Rectal smooth muscle tissue (tissue), 1 donor: ENCODE results near the gene ZDHHC17.
"Not testable (repeated sequence)": the region's sequence is repeated elsewhere in the genome, so short reads cannot be mapped to it uniquely, and the experiment has no call there.

ENCODE experiments used
- H3K27ac ChIP-seq: one replicate; pipeline ENCODE4 v1.7.0; 2013; ENCODE audit warnings: low read depth, low read length, inconsistent platforms
- H3K27me3 ChIP-seq: one replicate; pipeline ENCODE4 v1.7.0; 2013; ENCODE audit warnings: low read length; ENCODE audit not compliant: control insufficient read depth, insufficient read depth
- H3K36me3 ChIP-seq: one replicate; pipeline ENCODE4 v1.7.0; 2013; ENCODE audit warnings: low read length; ENCODE audit not compliant: control insufficient read depth, insufficient read depth
- H3K4me1 ChIP-seq: one replicate; pipeline ENCODE4 v1.7.0; 2013; ENCODE audit warnings: low read length; ENCODE audit not compliant: control insufficient read depth, insufficient read depth
- H3K4me3 ChIP-seq: one replicate; pipeline ENCODE4 v1.7.0; 2013; ENCODE audit warnings: low read length
- H3K9ac ChIP-seq: one replicate; pipeline ENCODE4 v1.7.0; 2013; ENCODE audit warnings: low read length

The ZDHHC17 gene, protein sequence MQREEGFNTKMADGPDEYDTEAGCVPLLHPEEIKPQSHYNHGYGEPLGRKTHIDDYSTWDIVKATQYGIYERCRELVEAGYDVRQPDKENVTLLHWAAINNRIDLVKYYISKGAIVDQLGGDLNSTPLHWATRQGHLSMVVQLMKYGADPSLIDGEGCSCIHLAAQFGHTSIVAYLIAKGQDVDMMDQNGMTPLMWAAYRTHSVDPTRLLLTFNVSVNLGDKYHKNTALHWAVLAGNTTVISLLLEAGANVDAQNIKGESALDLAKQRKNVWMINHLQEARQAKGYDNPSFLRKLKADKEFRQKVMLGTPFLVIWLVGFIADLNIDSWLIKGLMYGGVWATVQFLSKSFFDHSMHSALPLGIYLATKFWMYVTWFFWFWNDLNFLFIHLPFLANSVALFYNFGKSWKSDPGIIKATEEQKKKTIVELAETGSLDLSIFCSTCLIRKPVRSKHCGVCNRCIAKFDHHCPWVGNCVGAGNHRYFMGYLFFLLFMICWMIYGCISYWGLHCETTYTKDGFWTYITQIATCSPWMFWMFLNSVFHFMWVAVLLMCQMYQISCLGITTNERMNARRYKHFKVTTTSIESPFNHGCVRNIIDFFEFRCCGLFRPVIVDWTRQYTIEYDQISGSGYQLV

DNA sequence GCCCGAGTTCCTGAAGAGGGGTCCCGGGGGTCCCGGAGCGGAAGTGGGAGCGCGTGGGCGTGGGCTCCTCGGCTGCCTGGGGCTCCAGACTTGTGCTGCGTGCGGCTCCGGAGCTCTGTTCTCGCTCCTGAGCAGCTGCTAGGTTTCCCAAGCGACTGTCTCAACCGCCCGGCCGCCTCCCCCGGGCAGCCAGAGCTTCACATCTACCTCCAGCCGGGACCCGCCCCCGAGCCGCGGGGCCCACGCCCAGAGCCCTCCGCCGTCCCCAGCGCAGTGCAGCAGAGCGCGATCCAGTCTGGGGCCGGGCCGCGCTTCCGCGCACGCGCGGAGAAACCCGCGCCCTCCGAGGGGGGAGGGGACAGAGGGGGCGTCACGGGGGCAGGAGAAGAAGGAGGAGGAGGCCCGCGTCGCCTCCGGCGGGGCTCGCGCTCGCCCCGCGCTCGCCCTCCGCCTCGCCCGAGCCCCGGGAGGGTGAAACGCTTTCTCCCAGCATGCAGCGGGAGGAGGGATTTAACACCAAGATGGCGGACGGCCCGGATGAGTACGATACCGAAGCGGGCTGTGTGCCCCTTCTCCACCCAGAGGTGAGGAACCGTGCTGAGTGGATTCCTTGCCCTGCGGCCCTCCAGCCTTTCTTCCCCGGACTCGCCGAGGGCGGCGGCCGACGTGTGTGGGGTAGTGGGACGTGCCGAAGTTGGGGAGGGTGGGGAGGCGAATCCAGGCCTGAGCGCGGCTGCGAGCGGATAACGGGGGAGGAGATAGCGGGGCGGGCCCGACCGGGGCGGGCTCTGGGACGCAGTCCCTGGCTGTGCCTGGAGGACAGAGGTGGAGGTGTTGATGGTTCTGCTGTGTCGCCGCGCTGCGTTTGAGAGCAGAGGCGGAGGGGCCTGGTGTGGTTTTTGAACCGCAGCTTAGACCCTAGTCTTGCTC lies at the start of gene ZDHHC17:
TSS of gene ZDHHC17 (plus strand) at position 370 of the 930 bp plus-strand sequence. CDS start at position 492, 122 bp downstream.
- H3K4me3 ChIP-seq, result peak within 1 kb of the TSS; percentile 99
- peaks cover 5% of the 10 kb centered on the region for H3K4me1 ChIP-seq
- no peaks in the 10 kb centered on the region for H3K36me3 ChIP-seq
- no peaks in the 10 kb centered on the region for H3K27me3 ChIP-seq
- peak within 1 kb of the TSS; percentile 87 for H3K9ac ChIP-seq
- H3K27ac ChIP-seq, result peak within 1 kb of the TSS; percentile 100

DNA sequence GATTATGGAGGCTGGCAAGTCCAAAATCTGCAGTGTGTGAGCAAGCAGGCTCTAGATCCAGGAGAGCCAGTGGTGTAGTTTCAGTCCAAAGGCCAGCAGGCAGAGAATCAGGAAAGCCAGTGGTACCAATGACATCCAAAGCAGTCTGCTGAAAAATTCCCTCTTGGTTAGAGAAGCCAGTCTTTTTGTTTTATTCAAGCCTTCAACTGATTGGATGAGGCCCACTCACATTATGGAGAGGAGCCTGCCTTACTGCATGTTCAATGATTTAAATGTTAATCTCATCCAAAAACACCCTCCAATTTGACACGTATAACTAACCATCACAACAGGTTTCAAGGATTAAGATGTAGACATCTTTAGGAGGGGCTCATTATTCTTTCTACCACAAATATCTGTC lies 49.5 kb upstream of the ZDHHC17 start:
- H3K36me3 ChIP-seq, result no peaks in the 10 kb centered on the region
- H3K4me1 ChIP-seq, result no peaks in the 10 kb centered on the region
- no peak overlapping the region for H3K4me3 ChIP-seq
- H3K27me3 ChIP-seq, result no peaks in the 10 kb centered on the region
- no peak overlapping the region for H3K9ac ChIP-seq
- no peak overlapping the region for H3K27ac ChIP-seq

DNA sequence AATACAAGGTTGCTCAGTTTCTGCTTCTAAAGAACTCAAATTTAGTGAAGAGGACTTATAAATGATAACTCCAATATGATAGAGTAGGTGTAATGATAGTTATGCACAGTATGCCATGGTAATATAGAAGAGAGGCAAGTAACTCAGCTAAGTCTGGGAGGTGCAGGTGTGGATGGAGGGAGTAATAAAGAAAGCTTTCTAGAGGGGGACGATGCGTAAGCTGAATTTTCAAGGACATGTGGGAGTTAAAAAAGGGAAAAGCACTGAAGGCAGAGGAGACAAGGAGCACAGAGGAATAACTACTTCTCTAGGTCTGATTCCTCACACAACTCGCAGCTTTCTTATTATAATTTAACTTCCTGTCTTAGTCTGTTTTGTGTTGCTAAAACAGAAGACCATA lies 49.1 kb upstream of the ZDHHC17 start:
- H3K4me1 ChIP-seq, result no peaks in the 10 kb centered on the region
- no peak overlapping the region for H3K4me3 ChIP-seq
- no peaks in the 10 kb centered on the region for H3K27me3 ChIP-seq
- no peak overlapping the region for H3K27ac ChIP-seq
- no peak overlapping the region for H3K9ac ChIP-seq
- H3K36me3 ChIP-seq, result no peaks in the 10 kb centered on the region

DNA sequence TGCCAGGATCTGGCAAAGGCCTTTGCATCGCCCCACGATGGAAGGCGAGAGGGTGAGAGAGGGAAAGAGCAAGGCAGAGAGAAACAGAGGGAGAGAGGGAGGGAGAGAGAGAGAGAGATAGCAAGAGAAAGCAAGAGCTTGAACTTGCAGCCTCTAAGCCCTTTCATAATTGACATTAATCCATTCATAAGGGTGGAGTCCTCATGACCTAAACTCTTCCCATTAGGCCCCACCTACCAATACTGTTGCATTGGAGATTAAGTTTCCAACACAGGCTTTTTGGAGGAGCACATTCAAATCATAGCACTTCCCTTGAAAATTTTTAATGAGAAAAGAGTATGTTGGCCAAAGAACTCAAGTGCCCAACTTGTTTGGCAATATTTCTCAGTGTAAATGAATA lies 48.6 kb upstream of the ZDHHC17 start:
- no peaks in the 10 kb centered on the region for H3K4me1 ChIP-seq
- H3K27ac ChIP-seq, result no peak overlapping the region
- H3K9ac ChIP-seq, result no peak overlapping the region
- no peak overlapping the region for H3K4me3 ChIP-seq
- no peaks in the 10 kb centered on the region for H3K36me3 ChIP-seq
- no peaks in the 10 kb centered on the region for H3K27me3 ChIP-seq

DNA sequence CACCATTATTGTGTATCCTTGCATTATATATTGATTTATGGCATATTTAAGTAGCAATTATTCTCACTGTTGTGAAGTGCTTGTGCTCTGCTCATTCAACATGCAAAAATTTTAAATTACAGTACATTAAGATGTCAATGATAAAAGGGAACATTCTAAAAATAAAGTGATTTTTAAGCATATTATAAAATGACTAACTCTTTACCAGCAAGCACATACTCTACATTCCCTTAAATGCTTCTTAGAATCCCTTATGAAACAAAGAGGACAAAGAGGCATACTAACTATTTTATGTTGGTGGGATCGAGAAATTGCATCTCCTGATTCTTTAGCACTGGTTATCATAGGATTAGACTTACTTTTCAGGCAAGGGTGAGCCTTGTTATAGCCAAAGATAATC lies 46.6 kb upstream of the ZDHHC17 start:
- no peak overlapping the region for H3K9ac ChIP-seq
- no peak overlapping the region for H3K4me3 ChIP-seq
- no peaks in the 10 kb centered on the region for H3K27me3 ChIP-seq
- H3K36me3 ChIP-seq, result no peaks in the 10 kb centered on the region
- no peak overlapping the region for H3K27ac ChIP-seq
- H3K4me1 ChIP-seq, result no peaks in the 10 kb centered on the region

DNA sequence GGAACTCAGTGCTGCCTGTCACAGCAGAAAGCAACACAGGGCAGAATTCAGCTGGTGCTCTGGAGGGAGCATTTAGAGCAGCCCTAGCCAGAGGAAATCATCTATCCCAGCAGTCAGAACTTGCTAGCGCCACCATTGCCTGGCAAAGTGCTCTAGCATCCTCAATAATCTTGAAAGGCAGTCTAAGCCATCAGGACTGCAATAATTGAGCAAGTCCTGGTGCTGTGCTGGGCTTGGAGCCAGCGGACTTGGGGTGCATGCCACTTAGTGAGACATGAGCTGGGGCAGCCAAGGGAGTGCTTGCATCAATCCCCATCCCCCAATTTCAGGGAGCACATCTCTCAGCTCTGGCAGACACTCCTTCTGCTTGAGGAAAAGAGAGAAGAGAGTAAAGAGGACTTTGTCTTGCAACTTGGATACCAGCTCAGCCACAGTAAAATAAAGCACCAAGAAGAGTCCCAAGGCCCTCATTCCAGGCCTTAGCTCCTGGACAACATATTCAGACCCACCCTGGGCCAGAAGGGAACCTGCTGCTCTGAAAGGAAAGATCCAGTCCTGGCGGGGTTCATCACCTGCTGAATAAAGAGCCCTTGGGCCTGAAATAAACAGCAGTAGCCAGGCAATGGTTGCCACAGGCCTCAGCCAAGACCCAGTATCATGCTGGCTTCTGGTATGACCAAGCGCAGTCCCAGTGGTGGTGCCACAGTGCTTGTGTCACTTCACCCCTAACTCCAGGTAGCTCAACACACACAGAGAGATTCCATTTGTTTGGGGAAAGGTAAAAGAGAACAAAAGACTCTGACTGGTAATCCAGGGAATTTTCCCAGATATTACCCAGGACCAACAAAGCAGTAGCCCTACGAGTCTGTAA lies 44.5 kb upstream of the ZDHHC17 start:
- H3K4me3 ChIP-seq, result no peak overlapping the region
- no peaks in the 10 kb centered on the region for H3K4me1 ChIP-seq
- no peak overlapping the region for H3K27ac ChIP-seq

DNA sequence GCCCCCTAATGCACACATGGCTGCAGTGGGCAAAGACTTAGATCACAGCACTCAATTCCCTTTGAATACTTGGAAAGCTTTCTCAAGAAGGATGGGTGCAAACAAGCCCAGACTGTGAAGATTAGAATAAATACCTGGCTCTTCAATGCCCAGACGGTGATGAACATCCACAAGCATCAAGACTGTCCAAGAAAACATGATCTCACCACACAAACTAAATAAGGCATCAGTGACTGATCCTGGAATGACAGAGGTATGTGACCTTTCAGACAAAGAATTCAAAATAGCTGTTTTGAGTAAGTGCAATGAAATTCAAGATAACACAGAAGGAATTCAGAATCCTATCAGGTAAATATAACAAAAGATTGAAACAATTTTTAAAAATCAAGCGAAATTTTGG lies 43.8 kb upstream of the ZDHHC17 start:
- Histone ChIP-seq H3K4me1 (no peaks in the 10 kb centered on the region), H3K27ac (no peak overlapping the region), H3K9ac (no peak overlapping the region), H3K36me3 (no peaks in the 10 kb centered on the region), H3K27me3 (no peaks in the 10 kb centered on the region), H3K4me3 (no peak overlapping the region)

More for the DNA sequence above, 44.5 kb upstream of the ZDHHC17 start:
- no peaks in the 10 kb centered on the region for H3K36me3 ChIP-seq
- H3K9ac ChIP-seq, result no peak overlapping the region
- no peaks in the 10 kb centered on the region for H3K27me3 ChIP-seq

DNA sequence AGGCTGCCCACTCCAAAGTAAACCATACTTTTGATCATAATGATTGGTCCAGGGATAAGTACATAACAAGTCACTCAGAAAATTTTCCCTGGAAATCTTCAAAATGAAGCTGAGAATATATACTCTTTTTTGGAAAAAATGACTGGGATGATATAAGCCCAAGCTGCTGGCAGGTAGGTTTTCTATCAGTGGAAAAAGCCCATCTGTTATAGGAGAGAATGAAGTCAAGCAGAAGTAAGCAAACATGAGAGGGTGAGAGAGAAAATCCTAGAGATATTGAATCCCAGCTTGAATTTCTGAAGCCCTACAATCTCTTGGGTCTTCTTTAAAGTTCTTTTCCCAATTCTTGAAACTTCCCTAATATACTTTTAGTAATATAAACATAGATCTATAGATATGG lies 37.3 kb upstream of the ZDHHC17 start:
- Histone ChIP-seq H3K9ac (no peak overlapping the region), H3K27ac (no peak overlapping the region), H3K27me3 (no peaks in the 10 kb centered on the region), H3K4me1 (no peaks in the 10 kb centered on the region), H3K36me3 (no peaks in the 10 kb centered on the region), H3K4me3 (no peak overlapping the region)

DNA sequence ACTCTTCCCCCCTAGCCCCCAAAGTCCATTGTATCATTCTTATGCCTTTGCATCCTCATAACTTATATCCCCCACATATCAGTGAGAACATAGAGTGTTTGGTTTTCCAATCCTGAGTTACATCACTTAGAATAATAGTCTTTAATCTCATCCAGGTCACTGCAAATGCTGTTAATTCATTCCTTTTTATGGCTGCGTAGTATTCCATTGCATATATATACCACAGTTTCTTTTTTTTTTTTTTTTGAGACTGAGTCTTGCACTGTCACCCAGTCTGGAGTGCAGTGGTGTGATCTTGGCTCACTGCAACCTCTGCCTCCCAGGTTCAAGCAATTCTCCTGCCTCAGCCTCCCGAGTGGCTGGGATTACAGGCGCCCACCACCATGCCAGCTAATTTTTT lies 31.7 kb upstream of the ZDHHC17 start:
- H3K4me1 ChIP-seq, H3K9ac ChIP-seq, H3K27ac ChIP-seq, H3K4me3 ChIP-seq, H3K36me3 ChIP-seq, H3K27me3 ChIP-seq: not testable (repeated sequence)

DNA sequence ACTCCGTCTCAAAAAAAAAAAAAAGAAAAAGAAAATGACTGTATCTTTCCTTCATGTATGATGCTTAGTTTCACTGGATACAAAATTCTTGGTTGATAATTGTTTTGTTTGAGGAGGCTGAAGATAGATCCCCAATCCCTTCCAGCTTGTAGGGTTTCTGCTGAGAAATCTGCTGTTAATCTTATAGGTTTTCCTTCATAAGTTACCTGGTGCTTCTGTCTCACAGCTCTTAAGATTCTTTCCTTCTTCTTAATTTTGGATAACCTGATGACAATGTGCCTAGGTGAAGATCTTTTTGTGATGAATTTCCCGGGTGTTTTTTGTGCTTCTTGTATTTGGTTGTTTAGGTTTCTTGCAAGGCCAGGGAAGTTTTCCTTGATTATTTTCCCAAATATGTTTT lies 26.2 kb upstream of the ZDHHC17 start:
- not testable (repeated sequence) for H3K36me3 ChIP-seq, H3K4me1 ChIP-seq, H3K27ac ChIP-seq, H3K4me3 ChIP-seq, H3K27me3 ChIP-seq, H3K9ac ChIP-seq

DNA sequence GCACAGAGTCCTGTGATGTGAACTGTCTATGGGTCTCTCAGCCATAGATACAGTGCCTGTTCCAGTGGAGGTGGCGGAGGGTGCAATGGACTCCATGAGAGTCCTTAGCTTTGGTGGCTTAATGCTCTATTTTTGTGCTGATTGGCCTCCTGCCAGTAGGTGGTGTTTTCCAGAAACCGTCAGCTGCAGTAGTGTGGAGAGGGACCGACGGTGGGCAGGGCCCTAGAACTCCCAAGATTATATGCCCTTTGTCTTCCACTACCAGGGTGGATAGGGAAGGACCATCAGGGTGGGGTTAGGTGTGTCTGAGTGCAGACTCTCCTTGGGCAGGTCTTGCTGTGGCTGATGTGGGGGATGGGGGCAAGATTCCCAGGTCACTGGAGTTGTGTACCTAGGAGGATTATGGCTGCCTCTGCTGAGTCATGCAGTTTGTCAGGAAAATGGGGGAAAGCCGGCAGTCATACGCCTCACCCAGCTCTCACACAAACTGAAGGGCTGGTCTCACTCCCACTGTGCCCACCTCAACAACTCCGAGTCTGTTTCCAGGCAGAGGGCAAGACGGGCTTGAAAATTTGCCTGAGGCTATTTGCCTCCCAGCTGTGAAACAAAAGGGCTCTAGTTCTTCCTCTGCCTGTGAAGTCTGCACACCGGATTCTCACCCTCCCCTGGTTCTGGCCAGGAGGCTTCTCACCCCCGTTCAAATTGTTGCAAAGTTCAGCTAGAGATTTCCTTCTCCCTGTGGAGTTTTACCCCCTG lies 24.9 kb upstream of the ZDHHC17 start:
- no peak overlapping the region for H3K4me3 ChIP-seq
- H3K36me3 ChIP-seq, result no peaks in the 10 kb centered on the region
- H3K9ac ChIP-seq, result no peak overlapping the region
- no peak overlapping the region for H3K27ac ChIP-seq
- no peaks in the 10 kb centered on the region for H3K4me1 ChIP-seq
- H3K27me3 ChIP-seq, result no peaks in the 10 kb centered on the region
